SK-N-SH (cell line): ENCODE measurements around the gene CD93.

Experiments
- CTCF ChIP-seq: fragments of 200-600 bp; sonication (generic); IDR thresholded peaks from 2 replicates; pipeline ENCODE4 v1.6.1; 2017; ENCODE audit warnings: antibody characterized with exemption, mild to moderate bottlenecking, moderate library complexity
- EP300 ChIP-seq, 2 experiments: IDR thresholded peaks; 2 replicates each; pipeline versions ENCODE4 v1.4.0 to v1.6.1; 2012; ENCODE audit warnings: borderline replicate concordance in 1 of 2, low read depth in 1 of 2, low read length in 1 of 2
- GABPA ChIP-seq: IDR thresholded peaks from 2 replicates; pipeline ENCODE4 v1.4.0; 2012; ENCODE audit warnings: low read depth, mild to moderate bottlenecking
- IRF3 ChIP-seq: fragments of 150-350 bp; IDR thresholded peaks from 2 replicates; pipeline ENCODE4 v1.6.1; 2016; ENCODE audit warnings: mild to moderate bottlenecking, low read depth, low read length
- POLR2AphosphoS5 ChIP-seq: IDR thresholded peaks from 2 replicates; pipeline ENCODE4 v1.6.1; 2012; ENCODE audit warnings: low read depth, low read length
- RFX5 ChIP-seq: IDR thresholded peaks from 2 replicates; pipeline ENCODE4 v1.6.1; 2012; ENCODE audit warnings: mild to moderate bottlenecking, improper control_type of control experiment, low read length
- TAF1 ChIP-seq: IDR thresholded peaks from 2 replicates; pipeline ENCODE4 v1.6.1; 2012; ENCODE audit warnings: low read depth, mild to moderate bottlenecking, low read length, moderate library complexity, borderline replicate concordance
- TCF12 ChIP-seq: IDR thresholded peaks from 2 replicates; pipeline ENCODE4 v1.4.0; 2012
- USF2 ChIP-seq: fragments of 150-350 bp; IDR thresholded peaks from 2 replicates; pipeline ENCODE4 v1.6.1; 2017; ENCODE audit warnings: antibody characterized with exemption, low read length, low read depth, borderline replicate concordance
- TF ChIP-seq, protein P1 (sequence below): IDR thresholded peaks from 2 replicates; pipeline ENCODE4 v1.6.1; 2012; ENCODE audit warnings: mild to moderate bottlenecking, low read depth, low read length, moderate library complexity
- TF ChIP-seq, protein P2 (sequence below): IDR thresholded peaks from 2 replicates; pipeline ENCODE4 v1.4.0; 2012; ENCODE audit warnings: low read depth

DNA sequence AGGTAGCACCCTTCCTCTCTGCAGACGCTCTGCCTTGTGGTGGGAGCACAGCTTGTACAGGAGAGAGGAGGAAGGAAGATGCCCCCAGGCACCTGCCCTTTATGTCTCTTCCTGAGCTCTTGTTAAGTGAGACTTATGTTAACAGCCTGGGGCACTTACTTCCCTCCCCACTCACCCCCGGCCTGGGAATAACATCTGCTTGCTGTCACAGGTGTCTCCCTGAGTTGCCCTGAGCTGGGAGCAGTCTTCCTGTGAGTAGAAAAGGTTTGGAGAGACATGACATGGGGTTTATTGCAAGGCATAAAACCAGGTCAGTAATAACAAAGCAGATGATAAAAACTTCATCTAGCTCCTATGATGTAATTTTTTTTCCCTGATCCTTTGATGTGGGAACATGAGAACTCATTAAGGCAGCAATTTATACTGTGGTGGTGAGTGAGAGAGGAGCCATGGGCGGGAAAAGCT, 49.1 kb downstream of the CD93 start:
- TF ChIP-seq RFX5: no peak
- TF ChIP-seq CTCF: no peak
- TF ChIP-seq, protein P1, sequence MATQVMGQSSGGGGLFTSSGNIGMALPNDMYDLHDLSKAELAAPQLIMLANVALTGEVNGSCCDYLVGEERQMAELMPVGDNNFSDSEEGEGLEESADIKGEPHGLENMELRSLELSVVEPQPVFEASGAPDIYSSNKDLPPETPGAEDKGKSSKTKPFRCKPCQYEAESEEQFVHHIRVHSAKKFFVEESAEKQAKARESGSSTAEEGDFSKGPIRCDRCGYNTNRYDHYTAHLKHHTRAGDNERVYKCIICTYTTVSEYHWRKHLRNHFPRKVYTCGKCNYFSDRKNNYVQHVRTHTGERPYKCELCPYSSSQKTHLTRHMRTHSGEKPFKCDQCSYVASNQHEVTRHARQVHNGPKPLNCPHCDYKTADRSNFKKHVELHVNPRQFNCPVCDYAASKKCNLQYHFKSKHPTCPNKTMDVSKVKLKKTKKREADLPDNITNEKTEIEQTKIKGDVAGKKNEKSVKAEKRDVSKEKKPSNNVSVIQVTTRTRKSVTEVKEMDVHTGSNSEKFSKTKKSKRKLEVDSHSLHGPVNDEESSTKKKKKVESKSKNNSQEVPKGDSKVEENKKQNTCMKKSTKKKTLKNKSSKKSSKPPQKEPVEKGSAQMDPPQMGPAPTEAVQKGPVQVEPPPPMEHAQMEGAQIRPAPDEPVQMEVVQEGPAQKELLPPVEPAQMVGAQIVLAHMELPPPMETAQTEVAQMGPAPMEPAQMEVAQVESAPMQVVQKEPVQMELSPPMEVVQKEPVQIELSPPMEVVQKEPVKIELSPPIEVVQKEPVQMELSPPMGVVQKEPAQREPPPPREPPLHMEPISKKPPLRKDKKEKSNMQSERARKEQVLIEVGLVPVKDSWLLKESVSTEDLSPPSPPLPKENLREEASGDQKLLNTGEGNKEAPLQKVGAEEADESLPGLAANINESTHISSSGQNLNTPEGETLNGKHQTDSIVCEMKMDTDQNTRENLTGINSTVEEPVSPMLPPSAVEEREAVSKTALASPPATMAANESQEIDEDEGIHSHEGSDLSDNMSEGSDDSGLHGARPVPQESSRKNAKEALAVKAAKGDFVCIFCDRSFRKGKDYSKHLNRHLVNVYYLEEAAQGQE: no peak
- TF ChIP-seq GABPA: no peak
- TF ChIP-seq IRF3: no peak
- TF ChIP-seq USF2: no peak
- TF ChIP-seq POLR2AphosphoS5: no peak
- TF ChIP-seq TAF1: no peak
- no peak for TF ChIP-seq TCF12
- no peak for TF ChIP-seq EP300 (IDR thresholded peaks at IDR 0.05; ENCODE audit: borderline replicate concordance in 1 of 2, low read depth in 1 of 2, low read length in 1 of 2)
- TF ChIP-seq, protein P2, sequence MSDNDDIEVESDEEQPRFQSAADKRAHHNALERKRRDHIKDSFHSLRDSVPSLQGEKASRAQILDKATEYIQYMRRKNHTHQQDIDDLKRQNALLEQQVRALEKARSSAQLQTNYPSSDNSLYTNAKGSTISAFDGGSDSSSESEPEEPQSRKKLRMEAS: no peak
